ENCODE measurements around the gene PPP2R2C. TPM values are rescaled to one million over a fixed set of nuclear protein-coding genes. Genes with fewer than 3 reads are reported as not detected.
A peak's percentile ranks its signal among the peaks of the same experiment; 100 is the strongest.

PPP2R2C gene
- total RNA-seq, 6 experiments from 2014 or later, result 0.12 to 0.27 TPM; not detected in 4

DNA sequence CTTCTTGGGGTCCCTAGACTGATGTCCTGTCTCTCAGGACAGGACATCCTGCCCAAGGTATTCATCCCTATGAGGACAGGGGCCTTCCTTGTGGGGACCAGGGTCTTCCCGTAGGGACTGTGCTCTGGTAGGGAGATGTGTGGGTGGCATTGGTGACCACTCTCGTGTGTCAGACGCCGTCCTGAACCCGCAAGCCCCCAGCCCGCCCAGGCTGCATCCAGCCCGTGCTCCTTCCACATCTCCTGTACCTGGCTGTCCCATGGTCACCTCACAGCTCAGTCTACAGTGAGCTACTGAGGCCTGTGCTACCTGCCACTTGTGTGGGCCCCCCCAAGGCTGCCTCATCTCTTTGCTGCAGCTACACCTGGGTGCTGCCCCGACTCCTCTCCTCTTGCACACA lies 178.8 kb downstream of the PPP2R2C start:
- Histone ChIP-seq H3K4me1 (no peaks in the 10 kb centered on the region), H3K9me3 (no peaks in the 10 kb centered on the region), H3K27ac (no peak overlapping the region), H3K36me3 (no peaks in the 10 kb centered on the region), H3K27me3 (no peaks in the 10 kb centered on the region), H3K4me3 (no peak overlapping the region)
- DNase-seq, result no peak
- TF ChIP-seq, protein P1, sequence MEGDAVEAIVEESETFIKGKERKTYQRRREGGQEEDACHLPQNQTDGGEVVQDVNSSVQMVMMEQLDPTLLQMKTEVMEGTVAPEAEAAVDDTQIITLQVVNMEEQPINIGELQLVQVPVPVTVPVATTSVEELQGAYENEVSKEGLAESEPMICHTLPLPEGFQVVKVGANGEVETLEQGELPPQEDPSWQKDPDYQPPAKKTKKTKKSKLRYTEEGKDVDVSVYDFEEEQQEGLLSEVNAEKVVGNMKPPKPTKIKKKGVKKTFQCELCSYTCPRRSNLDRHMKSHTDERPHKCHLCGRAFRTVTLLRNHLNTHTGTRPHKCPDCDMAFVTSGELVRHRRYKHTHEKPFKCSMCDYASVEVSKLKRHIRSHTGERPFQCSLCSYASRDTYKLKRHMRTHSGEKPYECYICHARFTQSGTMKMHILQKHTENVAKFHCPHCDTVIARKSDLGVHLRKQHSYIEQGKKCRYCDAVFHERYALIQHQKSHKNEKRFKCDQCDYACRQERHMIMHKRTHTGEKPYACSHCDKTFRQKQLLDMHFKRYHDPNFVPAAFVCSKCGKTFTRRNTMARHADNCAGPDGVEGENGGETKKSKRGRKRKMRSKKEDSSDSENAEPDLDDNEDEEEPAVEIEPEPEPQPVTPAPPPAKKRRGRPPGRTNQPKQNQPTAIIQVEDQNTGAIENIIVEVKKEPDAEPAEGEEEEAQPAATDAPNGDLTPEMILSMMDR (IDR thresholded peaks at IDR 0.05), result no peak
- no peak for TF ChIP-seq POLR2A (IDR thresholded peaks at IDR 0.05)
- ATAC-seq, result no peak
- intact Hi-C loops (cut with DNase I), result no loop called here
- 53% methylated on average over 3 of the region's 8 CpGs for WGBS (ENCODE audit: insufficient coverage, low coverage, low lambda C conversion rate, missing lambda C conversion rate)

DNA sequence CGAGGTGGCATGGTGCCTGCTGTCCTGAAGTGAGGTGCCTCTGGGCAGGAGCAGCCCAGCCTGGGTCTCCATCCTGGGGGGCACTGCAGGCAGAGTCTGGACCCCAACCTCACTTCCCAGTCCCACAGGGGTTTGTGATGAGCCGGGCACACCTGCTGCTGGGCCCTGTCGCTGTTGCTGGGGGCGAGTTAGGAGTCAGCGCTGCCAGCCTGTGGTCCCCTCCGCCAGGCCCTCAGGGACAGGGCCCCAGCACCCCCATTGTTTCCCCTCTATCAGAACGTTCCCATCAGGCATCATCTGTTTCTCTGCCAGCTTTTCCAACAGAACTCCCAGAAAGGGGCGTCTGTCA lies 179.3 kb downstream of the PPP2R2C start:
- H3K27me3 ChIP-seq, result no peaks in the 10 kb centered on the region
- intact Hi-C loops (cut with DNase I), result no loop called here
- WGBS (ENCODE audit: insufficient coverage, low coverage, low lambda C conversion rate, missing lambda C conversion rate), result 100% methylated on average over 2 of the region's 8 CpGs
- H3K4me1 ChIP-seq, result no peaks in the 10 kb centered on the region
- no peak overlapping the region for H3K4me3 ChIP-seq
- no peak overlapping the region for H3K27ac ChIP-seq
- DNase-seq (no peak), ATAC-seq (no peak)
- no peak for TF ChIP-seq POLR2A (IDR thresholded peaks at IDR 0.05)
- TF ChIP-seq, protein P1 (IDR thresholded peaks at IDR 0.05), result no peak
- H3K36me3 ChIP-seq, result no peaks in the 10 kb centered on the region
- no peaks in the 10 kb centered on the region for H3K9me3 ChIP-seq

DNA sequence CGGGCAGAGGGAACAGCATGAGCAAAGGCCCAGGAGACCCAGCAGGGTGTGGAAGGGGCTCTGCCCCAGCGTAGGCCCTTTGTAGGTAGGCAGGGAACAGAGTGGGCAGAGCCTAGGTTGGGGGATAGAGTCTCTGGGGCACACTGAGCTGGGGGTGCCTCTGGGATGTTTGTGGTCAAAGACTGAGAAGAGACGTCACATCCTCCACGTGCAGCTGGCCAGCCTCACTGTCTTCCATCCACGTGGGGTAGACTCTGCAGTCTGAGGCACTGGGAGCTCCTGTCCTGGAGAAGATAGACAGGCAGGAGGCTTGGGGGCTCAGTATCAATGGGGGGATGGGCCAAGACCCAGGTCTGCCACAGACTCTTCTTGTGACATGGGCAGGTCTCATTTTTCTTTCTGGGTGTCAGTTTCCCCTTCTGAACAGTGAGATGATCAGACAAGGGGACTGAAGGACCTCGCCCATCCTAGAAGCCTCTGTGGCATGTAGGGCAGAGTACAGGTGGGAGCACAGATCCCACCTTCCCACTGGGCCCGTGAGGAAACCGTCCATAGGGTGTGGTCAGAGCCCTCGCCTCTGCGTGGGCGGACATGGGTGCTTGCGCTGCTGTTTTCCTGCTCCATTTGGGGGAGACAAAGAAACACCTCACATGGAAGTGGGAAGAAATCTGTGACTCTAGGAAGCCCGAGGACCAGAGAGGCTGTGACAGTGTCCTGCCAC lies 179.9 kb downstream of the PPP2R2C start:
- H3K9me3 ChIP-seq, result no peaks in the 10 kb centered on the region
- H3K27me3 ChIP-seq, result no peaks in the 10 kb centered on the region
- WGBS (ENCODE audit: insufficient coverage, low coverage, low lambda C conversion rate, missing lambda C conversion rate), result 92% methylated on average over 2 of the region's 13 CpGs
- no peak for DNase-seq
- ATAC-seq, result no peak
- intact Hi-C loops (cut with DNase I), result no loop called here
- H3K27ac ChIP-seq, result no peak overlapping the region
- no peaks in the 10 kb centered on the region for H3K36me3 ChIP-seq
- no peaks in the 10 kb centered on the region for H3K4me1 ChIP-seq
- TF ChIP-seq POLR2A (IDR thresholded peaks at IDR 0.05), result no peak
- TF ChIP-seq, protein P1 (IDR thresholded peaks at IDR 0.05), result no peak
- no peak overlapping the region for H3K4me3 ChIP-seq

DNA sequence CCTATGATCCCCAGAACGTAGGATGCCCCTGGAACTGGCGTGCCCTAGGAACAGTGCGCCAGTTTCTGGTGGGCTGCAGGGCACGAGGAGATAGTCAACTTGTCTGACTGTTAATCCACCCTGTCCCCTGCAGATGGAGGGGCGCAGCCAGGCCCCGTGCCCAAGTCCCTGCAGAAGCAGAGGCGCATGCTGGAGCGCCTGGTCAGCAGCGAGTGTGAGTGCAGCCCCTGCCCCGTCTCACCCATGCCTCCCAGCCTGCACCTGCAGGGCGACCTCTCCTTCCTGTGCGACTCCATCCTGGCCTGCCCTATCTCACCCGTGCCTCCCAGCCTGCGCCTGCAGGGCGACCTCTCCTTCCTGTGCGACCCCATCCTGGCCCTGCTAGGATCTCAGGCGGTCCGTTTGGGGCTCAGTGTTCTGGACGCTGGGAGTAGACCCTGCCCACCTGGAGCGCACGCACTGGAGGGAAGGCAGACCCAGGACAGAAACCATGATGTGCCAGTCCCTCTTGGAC lies 180.6 kb downstream of the PPP2R2C start:
- TF ChIP-seq, protein P1 (IDR thresholded peaks at IDR 0.05), result no peak
- no peak for TF ChIP-seq POLR2A (IDR thresholded peaks at IDR 0.05)
- H3K4me1 ChIP-seq, result no peaks in the 10 kb centered on the region
- intact Hi-C loops (cut with DNase I), result no loop called here
- H3K9me3 ChIP-seq, result no peaks in the 10 kb centered on the region
- H3K36me3 ChIP-seq, result no peaks in the 10 kb centered on the region
- no peak overlapping the region for H3K27ac ChIP-seq
- ATAC-seq, result peak in 2 of 4 donors; percentile 14 to 34
- no peak overlapping the region for H3K4me3 ChIP-seq
- WGBS (ENCODE audit: insufficient coverage, low coverage, low lambda C conversion rate, missing lambda C conversion rate), result 73% methylated on average over 12 of the region's 21 CpGs
- no peaks in the 10 kb centered on the region for H3K27me3 ChIP-seq
- no peak for DNase-seq

Measured in right lobe of liver (tissue), 6 donors.